ENCODE data around the gene LSM7.

DNA sequence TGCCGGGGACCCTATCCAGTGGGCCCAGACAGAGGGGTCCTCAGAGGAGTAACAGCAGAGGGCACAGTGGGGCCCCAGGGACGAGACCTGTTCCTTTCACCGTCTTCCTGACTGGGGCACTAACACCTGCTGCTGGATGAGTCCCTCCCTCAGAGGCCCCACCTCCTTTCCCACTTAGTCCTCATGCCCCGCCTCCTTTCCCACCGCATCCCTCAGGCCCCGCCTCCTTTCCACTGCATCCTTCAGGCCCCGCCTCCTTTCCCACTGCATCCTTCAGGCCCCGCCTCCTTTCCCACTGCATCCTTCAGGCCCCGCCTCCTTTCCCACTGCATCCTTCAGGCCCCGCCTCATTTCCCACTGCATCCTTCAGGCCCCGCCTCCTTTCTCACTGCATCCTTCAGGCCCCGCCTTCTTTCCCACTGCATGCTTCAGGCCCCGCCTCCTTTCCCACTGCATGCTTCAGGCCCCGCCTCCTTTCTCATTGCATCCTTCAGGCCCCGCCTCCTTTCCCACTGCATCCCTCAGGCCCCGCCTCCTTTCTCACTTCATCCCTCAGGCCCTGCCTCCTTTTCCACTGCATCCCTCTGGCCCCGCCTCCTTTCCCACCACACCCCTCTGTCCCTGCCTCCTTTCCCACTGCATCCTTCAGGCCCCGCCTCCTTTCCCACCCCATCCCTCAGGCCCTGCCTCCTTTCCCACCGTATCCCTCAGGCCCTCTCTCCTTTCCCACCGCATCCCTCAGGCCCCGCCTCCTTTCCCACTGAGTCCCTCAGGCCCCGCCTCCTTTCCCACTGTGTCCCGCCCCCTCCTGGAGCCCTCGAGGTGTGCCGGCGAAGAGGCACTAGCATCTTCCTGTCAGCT, 6.8 kb upstream of the LSM7 start:
- TF ChIP-seq, protein P1, sequence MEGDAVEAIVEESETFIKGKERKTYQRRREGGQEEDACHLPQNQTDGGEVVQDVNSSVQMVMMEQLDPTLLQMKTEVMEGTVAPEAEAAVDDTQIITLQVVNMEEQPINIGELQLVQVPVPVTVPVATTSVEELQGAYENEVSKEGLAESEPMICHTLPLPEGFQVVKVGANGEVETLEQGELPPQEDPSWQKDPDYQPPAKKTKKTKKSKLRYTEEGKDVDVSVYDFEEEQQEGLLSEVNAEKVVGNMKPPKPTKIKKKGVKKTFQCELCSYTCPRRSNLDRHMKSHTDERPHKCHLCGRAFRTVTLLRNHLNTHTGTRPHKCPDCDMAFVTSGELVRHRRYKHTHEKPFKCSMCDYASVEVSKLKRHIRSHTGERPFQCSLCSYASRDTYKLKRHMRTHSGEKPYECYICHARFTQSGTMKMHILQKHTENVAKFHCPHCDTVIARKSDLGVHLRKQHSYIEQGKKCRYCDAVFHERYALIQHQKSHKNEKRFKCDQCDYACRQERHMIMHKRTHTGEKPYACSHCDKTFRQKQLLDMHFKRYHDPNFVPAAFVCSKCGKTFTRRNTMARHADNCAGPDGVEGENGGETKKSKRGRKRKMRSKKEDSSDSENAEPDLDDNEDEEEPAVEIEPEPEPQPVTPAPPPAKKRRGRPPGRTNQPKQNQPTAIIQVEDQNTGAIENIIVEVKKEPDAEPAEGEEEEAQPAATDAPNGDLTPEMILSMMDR (IDR thresholded peaks at IDR 0.05; ENCODE audit: poor library complexity, severe bottlenecking) = no peak
- TF ChIP-seq TAF1 (IDR thresholded peaks at IDR 0.05; ENCODE audit: low read depth) = no peak
- TF ChIP-seq POLR2AphosphoS5 (IDR thresholded peaks at IDR 0.05) = no peak
- no peak for TF ChIP-seq EZH2 (IDR thresholded peaks at IDR 0.05; ENCODE audit: borderline replicate concordance, insufficient read depth, low read length, poor library complexity, severe bottlenecking)
- TF ChIP-seq EP300 (conservative IDR thresholded peaks at IDR 0.05; ENCODE audit: poor library complexity, severe bottlenecking) = no peak
- TF ChIP-seq RAD21 (conservative IDR thresholded peaks at IDR 0.05) = no peak
- TF ChIP-seq, protein P2, sequence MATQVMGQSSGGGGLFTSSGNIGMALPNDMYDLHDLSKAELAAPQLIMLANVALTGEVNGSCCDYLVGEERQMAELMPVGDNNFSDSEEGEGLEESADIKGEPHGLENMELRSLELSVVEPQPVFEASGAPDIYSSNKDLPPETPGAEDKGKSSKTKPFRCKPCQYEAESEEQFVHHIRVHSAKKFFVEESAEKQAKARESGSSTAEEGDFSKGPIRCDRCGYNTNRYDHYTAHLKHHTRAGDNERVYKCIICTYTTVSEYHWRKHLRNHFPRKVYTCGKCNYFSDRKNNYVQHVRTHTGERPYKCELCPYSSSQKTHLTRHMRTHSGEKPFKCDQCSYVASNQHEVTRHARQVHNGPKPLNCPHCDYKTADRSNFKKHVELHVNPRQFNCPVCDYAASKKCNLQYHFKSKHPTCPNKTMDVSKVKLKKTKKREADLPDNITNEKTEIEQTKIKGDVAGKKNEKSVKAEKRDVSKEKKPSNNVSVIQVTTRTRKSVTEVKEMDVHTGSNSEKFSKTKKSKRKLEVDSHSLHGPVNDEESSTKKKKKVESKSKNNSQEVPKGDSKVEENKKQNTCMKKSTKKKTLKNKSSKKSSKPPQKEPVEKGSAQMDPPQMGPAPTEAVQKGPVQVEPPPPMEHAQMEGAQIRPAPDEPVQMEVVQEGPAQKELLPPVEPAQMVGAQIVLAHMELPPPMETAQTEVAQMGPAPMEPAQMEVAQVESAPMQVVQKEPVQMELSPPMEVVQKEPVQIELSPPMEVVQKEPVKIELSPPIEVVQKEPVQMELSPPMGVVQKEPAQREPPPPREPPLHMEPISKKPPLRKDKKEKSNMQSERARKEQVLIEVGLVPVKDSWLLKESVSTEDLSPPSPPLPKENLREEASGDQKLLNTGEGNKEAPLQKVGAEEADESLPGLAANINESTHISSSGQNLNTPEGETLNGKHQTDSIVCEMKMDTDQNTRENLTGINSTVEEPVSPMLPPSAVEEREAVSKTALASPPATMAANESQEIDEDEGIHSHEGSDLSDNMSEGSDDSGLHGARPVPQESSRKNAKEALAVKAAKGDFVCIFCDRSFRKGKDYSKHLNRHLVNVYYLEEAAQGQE (IDR thresholded peaks at IDR 0.05; ENCODE audit: borderline replicate concordance) = no peak

All from neural cell (in vitro differentiated cells).